H1 (cell line): ENCODE measurements around the gene PPP1R13B.

Source experiments
- EZH2 ChIP-seq: fragments of 200-600 bp; sonication (generic); IDR thresholded peaks from 2 replicates; pipeline ENCODE4 v1.7.1; 2012; ENCODE audit warnings: low read depth, mild to moderate bottlenecking, moderate library complexity, low read length, inconsistent platforms; ENCODE audit not compliant: severe bottlenecking
- MAX ChIP-seq: IDR thresholded peaks from 2 replicates; pipeline ENCODE4 v1.6.1; 2012; ENCODE audit warnings: inconsistent platforms
- NANOG ChIP-seq: IDR thresholded peaks from 2 replicates; pipeline ENCODE4 v1.6.1; 2011; ENCODE audit warnings: low read length, low read depth, mild to moderate bottlenecking, inconsistent platforms; ENCODE audit not compliant: insufficient read depth, poor library complexity, severe bottlenecking
- POLR2A ChIP-seq, 2 experiments: IDR thresholded peaks; 1 replicate in 1 of 2; 2 replicates in 1 of 2; pipeline ENCODE4 v1.6.1; 2011; ENCODE audit warnings: low read depth in 2 of 2, low read length in 2 of 2, mild to moderate bottlenecking in 2 of 2; ENCODE audit errors: control extremely low read depth in 1 of 2
- YY1 ChIP-seq: IDR thresholded peaks from 2 replicates; pipeline ENCODE4 v1.6.1; 2011; ENCODE audit warnings: low read depth, mild to moderate bottlenecking, low read length
- TF ChIP-seq, protein P1 (sequence below), 3 experiments: IDR thresholded peaks; 1 replicate in 2 of 3; 2 replicates in 1 of 3; pipeline versions ENCODE4 v1.5.1 to v1.6.1; 2011; ENCODE audit warnings: low read length in 3 of 3, mild to moderate bottlenecking in 3 of 3, inconsistent platforms in 2 of 3, low read depth in 1 of 3, moderate library complexity in 1 of 3; ENCODE audit not compliant: insufficient read depth in 1 of 3; ENCODE audit errors: control extremely low read depth in 1 of 3

DNA sequence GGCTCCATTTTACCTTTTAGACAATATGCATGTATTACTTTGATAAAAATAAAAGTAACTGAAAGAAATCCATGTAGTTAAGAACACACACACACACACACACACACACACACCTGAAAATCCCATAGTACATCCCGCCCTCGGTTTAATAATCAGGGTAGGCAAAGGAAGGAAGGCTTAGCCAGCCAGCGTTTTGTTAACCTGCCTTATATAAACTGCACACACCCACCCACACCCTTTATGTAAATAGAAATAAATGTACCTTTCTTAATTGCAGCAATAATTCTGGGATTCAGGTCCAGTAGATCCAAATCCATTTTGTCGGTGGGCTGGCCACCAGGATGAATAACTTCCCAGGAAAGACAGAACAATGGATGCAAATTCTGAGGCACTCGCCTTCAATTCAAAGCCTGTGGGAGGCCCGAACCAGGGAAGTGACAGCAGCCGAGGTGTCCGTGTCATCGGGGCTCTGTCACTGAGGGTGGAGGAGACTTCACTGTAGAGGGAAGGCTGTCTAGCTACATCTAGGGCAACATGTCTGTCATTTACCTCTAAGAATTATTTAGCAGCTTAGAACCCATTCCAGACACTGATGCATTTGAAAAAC lies 136.5 kb downstream of the PPP1R13B start:
- TF ChIP-seq, protein P1, sequence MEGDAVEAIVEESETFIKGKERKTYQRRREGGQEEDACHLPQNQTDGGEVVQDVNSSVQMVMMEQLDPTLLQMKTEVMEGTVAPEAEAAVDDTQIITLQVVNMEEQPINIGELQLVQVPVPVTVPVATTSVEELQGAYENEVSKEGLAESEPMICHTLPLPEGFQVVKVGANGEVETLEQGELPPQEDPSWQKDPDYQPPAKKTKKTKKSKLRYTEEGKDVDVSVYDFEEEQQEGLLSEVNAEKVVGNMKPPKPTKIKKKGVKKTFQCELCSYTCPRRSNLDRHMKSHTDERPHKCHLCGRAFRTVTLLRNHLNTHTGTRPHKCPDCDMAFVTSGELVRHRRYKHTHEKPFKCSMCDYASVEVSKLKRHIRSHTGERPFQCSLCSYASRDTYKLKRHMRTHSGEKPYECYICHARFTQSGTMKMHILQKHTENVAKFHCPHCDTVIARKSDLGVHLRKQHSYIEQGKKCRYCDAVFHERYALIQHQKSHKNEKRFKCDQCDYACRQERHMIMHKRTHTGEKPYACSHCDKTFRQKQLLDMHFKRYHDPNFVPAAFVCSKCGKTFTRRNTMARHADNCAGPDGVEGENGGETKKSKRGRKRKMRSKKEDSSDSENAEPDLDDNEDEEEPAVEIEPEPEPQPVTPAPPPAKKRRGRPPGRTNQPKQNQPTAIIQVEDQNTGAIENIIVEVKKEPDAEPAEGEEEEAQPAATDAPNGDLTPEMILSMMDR (IDR thresholded peaks at IDR 0.05; ENCODE audit: control extremely low read depth in 1 of 3, insufficient read depth in 1 of 3, low read depth in 1 of 3, low read length in 3 of 3) = no peak
- no peak for TF ChIP-seq EZH2
- TF ChIP-seq POLR2A (IDR thresholded peaks at IDR 0.05; ENCODE audit: control extremely low read depth in 1 of 2, low read depth in 2 of 2, low read length in 2 of 2) = no peak
- TF ChIP-seq YY1 = no peak
- no peak for TF ChIP-seq NANOG
- no peak for TF ChIP-seq MAX
